HG02973 (cell line): ENCODE results near the gene CNOT4.
"Not testable (repeated sequence)": the region's sequence is repeated elsewhere in the genome, so short reads cannot be mapped to it uniquely, and the experiment has no call there.

Source experiments
- ATAC-seq: cut with Tn5 transposase; IDR thresholded peaks from one replicate; pipeline ENCODE4 v1.9.1; 2021; ENCODE audit warnings: moderate library complexity; ENCODE audit not compliant: unreplicated experiment

The CNOT4 gene

GRCh38 chr7:135328526-135328925 lies 181.4 kb downstream of the CNOT4 start:
- ATAC-seq = no peak

GRCh38 chr7:135328053-135328452 lies 181.8 kb downstream of the CNOT4 start:
- no peak for ATAC-seq

- ATAC-seq = no peak
These were observed 182.4 kb downstream of the CNOT4 start for GRCh38 chr7:135327458-135327857.

GRCh38 chr7:135326636-135327280 lies 183.1 kb downstream of the CNOT4 start:
- no peak for ATAC-seq

- no peak for ATAC-seq
These were observed 187.1 kb downstream of the CNOT4 start for GRCh38 chr7:135322571-135323340.

GRCh38 chr7:135321556-135321955 lies 188.3 kb downstream of the CNOT4 start:
- no peak for ATAC-seq

- ATAC-seq = not testable (repeated sequence)
These were observed 188.9 kb downstream of the CNOT4 start for GRCh38 chr7:135320953-135321352.

GRCh38 chr7:135320268-135320667 lies 189.6 kb downstream of the CNOT4 start:
- no peak for ATAC-seq

GRCh38 chr7:135317676-135318325 lies 192.1 kb downstream of the CNOT4 start:
- no peak for ATAC-seq

- ATAC-seq = no peak
These were observed 193.1 kb downstream of the CNOT4 start for GRCh38 chr7:135316648-135317313.

GRCh38 chr7:135313971-135314370 lies 195.9 kb downstream of the CNOT4 start:
- no peak for ATAC-seq
